Neural cell (in vitro differentiated cells): ENCODE data around the gene RSRC1. TPM values are rescaled to one million over a fixed set of nuclear protein-coding genes. Genes with fewer than 3 reads are reported as not detected.

Source experiments
- H2AFZ ChIP-seq: fragments of 200-600, 300-800 bp; sonication (generic), shearing (Covaris generic); 2 replicates; pipeline ENCODE4 v1.6.0; 2014; ENCODE audit warnings: low read depth, mild to moderate bottlenecking, antibody characterized with exemption, low read length, moderate library complexity
- H3F3A ChIP-seq: fragments of 200-600 bp; shearing (Covaris generic); 2 replicates; pipeline ENCODE4 v1.6.1; 2016; ENCODE audit warnings: mild to moderate bottlenecking, moderate library complexity, mixed read lengths, antibody characterized with exemption, low read length; ENCODE audit not compliant: insufficient read depth, poor library complexity, severe bottlenecking
- H3K27ac ChIP-seq: fragments of 200-600, 300-800 bp; sonication (generic), shearing (Covaris generic); 2 replicates; pipeline ENCODE4 v1.5.1; 2014; ENCODE audit warnings: mild to moderate bottlenecking, low read length, moderate library complexity
- H3K27me3 ChIP-seq: fragments of 300-800, 200-600 bp; sonication (generic), shearing (Covaris generic); 2 replicates; pipeline ENCODE4 v1.6.0; 2014; ENCODE audit warnings: mild to moderate bottlenecking, low read depth, low read length, moderate library complexity; ENCODE audit not compliant: insufficient read depth
- H3K36me3 ChIP-seq: fragments of 300-800, 200-600 bp; sonication (generic), shearing (Covaris generic); 2 replicates; pipeline ENCODE4 v1.5.1; 2014; ENCODE audit warnings: mild to moderate bottlenecking, antibody characterized with exemption, low read length, moderate library complexity; ENCODE audit not compliant: insufficient read depth
- H3K4me2 ChIP-seq: fragments of 300-800, 200-600 bp; sonication (generic), shearing (Covaris generic); 2 replicates; pipeline ENCODE4 v1.6.0; 2014; ENCODE audit warnings: mild to moderate bottlenecking, low read length
- H3K4me3 ChIP-seq: fragments of 300-800, 200-600 bp; sonication (generic), shearing (Covaris generic); 2 replicates; pipeline ENCODE4 v1.5.1; 2014; ENCODE audit warnings: mild to moderate bottlenecking, low read length, moderate library complexity
- H3K79me2 ChIP-seq: fragments of 200-600 bp; shearing (Covaris generic); replicated peaks from 2 replicates; pipeline ENCODE4 v1.6.0; 2014; ENCODE audit warnings: mild to moderate bottlenecking, low read length, moderate library complexity; ENCODE audit not compliant: insufficient read depth
- H3K9ac ChIP-seq: fragments of 300-800, 200-600 bp; sonication (generic), shearing (Covaris generic); 2 replicates; pipeline ENCODE4 v1.6.1; 2016; ENCODE audit warnings: mild to moderate bottlenecking, low read length, mixed read lengths
- H3K9me2 ChIP-seq: fragments of 200-600 bp; shearing (Covaris generic); 2 replicates; pipeline ENCODE4 v1.6.1; 2016; ENCODE audit warnings: mild to moderate bottlenecking, low read length, mixed read lengths; ENCODE audit not compliant: insufficient read depth
- H3K9me3 ChIP-seq: fragments of 200-600, 300-800 bp; sonication (generic), shearing (Covaris generic); 2 replicates; pipeline ENCODE4 v1.6.1; 2016; ENCODE audit warnings: mild to moderate bottlenecking, mixed run types, low read length, moderate library complexity, mixed read lengths
- H4K20me1 ChIP-seq: fragments of 200-600 bp; shearing (Covaris generic); 2 replicates; pipeline ENCODE4 v1.6.1; 2016; ENCODE audit warnings: mild to moderate bottlenecking, mixed run types; ENCODE audit not compliant: insufficient read depth
- CTCF ChIP-seq: fragments of 450-650 bp; IDR thresholded peaks from 2 replicates; pipeline ENCODE4 v1.5.1; 2014; ENCODE audit warnings: antibody characterized with exemption, mild to moderate bottlenecking, moderate library complexity; ENCODE audit not compliant: poor library complexity, severe bottlenecking
- EP300 ChIP-seq: fragments of 450-650 bp; conservative IDR thresholded peaks from 2 replicates; pipeline ENCODE4 v1.6.1; 2014; ENCODE audit warnings: antibody characterized with exemption, mild to moderate bottlenecking, moderate library complexity; ENCODE audit not compliant: poor library complexity, severe bottlenecking
- EZH2 ChIP-seq: fragments of 200-600, 300-800 bp; shearing (Covaris generic), sonication (generic); IDR thresholded peaks from 2 replicates; pipeline ENCODE4 v1.6.1; 2014; ENCODE audit warnings: antibody characterized with exemption, low read length, borderline replicate concordance, mild to moderate bottlenecking; ENCODE audit not compliant: insufficient read depth, poor library complexity, severe bottlenecking
- MXI1 ChIP-seq: fragments of 450-650 bp; conservative IDR thresholded peaks from 2 replicates; pipeline ENCODE4 v1.6.1; 2014; ENCODE audit warnings: antibody characterized with exemption, mild to moderate bottlenecking; ENCODE audit not compliant: poor library complexity, severe bottlenecking
- POLR2AphosphoS5 ChIP-seq: IDR thresholded peaks from 2 replicates; pipeline ENCODE4 v1.6.1; 2012
- RAD21 ChIP-seq: fragments of 450-650 bp; conservative IDR thresholded peaks from 2 replicates; pipeline ENCODE4 v1.6.1; 2014; ENCODE audit warnings: antibody characterized with exemption, mild to moderate bottlenecking, moderate library complexity
- REST ChIP-seq: IDR thresholded peaks from 2 replicates; pipeline ENCODE4 v1.6.1; 2012; ENCODE audit warnings: borderline replicate concordance
- SMC3 ChIP-seq: fragments of 450-650 bp; conservative IDR thresholded peaks from 2 replicates; pipeline ENCODE4 v1.6.1; 2014; ENCODE audit warnings: antibody characterized with exemption, mild to moderate bottlenecking, moderate library complexity; ENCODE audit not compliant: poor library complexity
- TAF1 ChIP-seq: IDR thresholded peaks from 2 replicates; pipeline ENCODE4 v1.6.1; 2012; ENCODE audit warnings: low read depth
- polyA plus RNA-seq: library from polyadenylated mRNA; depleted of rRNA; stranded (reverse); fragments of >200 nt; gene quantifications from 2 replicates; pipeline ENCODE4 v1.2.3, GENCODE V29; 2014

Gene RSRC1
- polyA plus RNA-seq, 1 donor from 2014 or later: 28.1 TPM

GRCh38 chr3:158097081-158097592 lies 12.8 kb upstream of the RSRC1 start:
- Histone ChIP-seq H3K4me2 (no peak overlapping the region), H3K4me3 (peak overlapping the region; percentile 78), H3K79me2 (no peaks in the 10 kb centered on the region), H3K9me3 (no peaks in the 10 kb centered on the region), H3K27me3 (peaks cover 99% of the 10 kb centered on the region), H4K20me1 (no peaks in the 10 kb centered on the region), H3K9me2 (no peaks in the 10 kb centered on the region), H3K9ac (no peak overlapping the region), H3F3A (no peaks in the 10 kb centered on the region), H3K36me3 (no peaks in the 10 kb centered on the region), H3K27ac (no peak overlapping the region), H2AFZ (no peak overlapping the region)
- TF ChIP-seq EP300: no peak
- no peak for TF ChIP-seq REST
- TF ChIP-seq SMC3: no peak
- no peak for TF ChIP-seq RAD21
- no peak for TF ChIP-seq MXI1
- no peak for TF ChIP-seq TAF1
- TF ChIP-seq EZH2: no peak
- TF ChIP-seq POLR2AphosphoS5: no peak
- no peak for TF ChIP-seq CTCF

GRCh38 chr3:158097593-158098308 lies 12.1 kb upstream of the RSRC1 start:
- Histone ChIP-seq H4K20me1 (no peaks in the 10 kb centered on the region), H2AFZ (peak overlapping the region; percentile 21), H3K9ac (peak overlapping the region; percentile 39), H3K4me2 (peak overlapping the region; percentile 79), H3K27me3 (peaks cover 99% of the 10 kb centered on the region), H3K36me3 (no peaks in the 10 kb centered on the region), H3K79me2 (no peaks in the 10 kb centered on the region), H3K4me3 (peak overlapping the region; percentile 78), H3K9me2 (no peaks in the 10 kb centered on the region), H3K27ac (no peak overlapping the region), H3K9me3 (no peaks in the 10 kb centered on the region), H3F3A (no peaks in the 10 kb centered on the region)
- peak; percentile 70 for TF ChIP-seq REST
- TF ChIP-seq POLR2AphosphoS5: peak; percentile 74
- TF ChIP-seq SMC3: peak; percentile 33
- peak; percentile 44 for TF ChIP-seq MXI1
- TF ChIP-seq CTCF: no peak
- peak; percentile 43 for TF ChIP-seq RAD21
- no peak for TF ChIP-seq EZH2
- TF ChIP-seq EP300: no peak
- TF ChIP-seq TAF1: no peak
